NCI-H524 (cell line): ENCODE measurements around the gene RBBP8NL.

ENCODE experiments used
- DNase-seq, 2 experiments: peaks; one replicate each; lab custom pipeline; 2025; lab: John Stamatoyannopoulos, UW

Gene RBBP8NL

GRCh38 chr20:62427172-62428001, at the start of gene RBBP8NL:
Gene RBBP8NL (minus strand): TSS chr20:62427539. CDS start chr20:62419647, 7,892 bp downstream.
- no peak for DNase-seq

GRCh38 chr20:62476056-62476838, 48.9 kb upstream of the RBBP8NL start:
- no peak for DNase-seq

GRCh38 chr20:62475772-62476055, 48.4 kb upstream of the RBBP8NL start, which contains the start of gene GATA5:
Gene GATA5 (minus strand): TSS chr20:62475995. CDS start chr20:62475521, 474 bp downstream.
- DNase-seq: no peak

GRCh38 chr20:62475027-62475771, 47.9 kb upstream of the RBBP8NL start:
- no peak for DNase-seq

GRCh38 chr20:62474604-62475026, 47.3 kb upstream of the RBBP8NL start:
- DNase-seq: no peak

- DNase-seq: peak in 1 of 2 experiments; percentile 24
Observed at GRCh38 chr20:62473717-62474603, 46.6 kb upstream of the RBBP8NL start.

- DNase-seq: no peak
Observed at GRCh38 chr20:62472941-62473585, 45.7 kb upstream of the RBBP8NL start.

- no peak for DNase-seq
Observed at GRCh38 chr20:62472138-62472940, 45.0 kb upstream of the RBBP8NL start.

GRCh38 chr20:62470459-62470858, 43.1 kb upstream of the RBBP8NL start:
- no peak for DNase-seq

GRCh38 chr20:62470001-62470400, 42.7 kb upstream of the RBBP8NL start:
- DNase-seq: no peak

GRCh38 chr20:62469352-62469751, 42.0 kb upstream of the RBBP8NL start:
- no peak for DNase-seq

- no peak for DNase-seq
Observed at GRCh38 chr20:62466806-62467537, 39.6 kb upstream of the RBBP8NL start.

- DNase-seq: no peak
Observed at GRCh38 chr20:62466072-62466760, 38.9 kb upstream of the RBBP8NL start.

- DNase-seq: no peak
Observed at GRCh38 chr20:62464990-62465389, 37.7 kb upstream of the RBBP8NL start.

- DNase-seq: no peak
Observed at GRCh38 chr20:62464425-62464770, 37.1 kb upstream of the RBBP8NL start.

GRCh38 chr20:62463651-62464424, 36.5 kb upstream of the RBBP8NL start:
- DNase-seq: no peak

GRCh38 chr20:62462976-62463592, 35.7 kb upstream of the RBBP8NL start:
- no peak for DNase-seq

- no peak for DNase-seq
Observed at GRCh38 chr20:62461834-62462233, 34.5 kb upstream of the RBBP8NL start.
